Ishikawa (cell line): ENCODE data around the gene PRIMA1.

Source experiments
- CEBPB ChIP-seq: IDR thresholded peaks from 2 replicates; pipeline ENCODE4 v1.6.1; 2012
- EP300 ChIP-seq: IDR thresholded peaks from 2 replicates; pipeline ENCODE4 v1.6.1; 2012; ENCODE audit warnings: borderline replicate concordance
- RAD21 ChIP-seq: IDR thresholded peaks from 2 replicates; pipeline ENCODE4 v1.6.1; 2012; ENCODE audit warnings: low read depth
- TAF1 ChIP-seq: IDR thresholded peaks from 2 replicates; pipeline ENCODE4 v1.6.1; 2012; ENCODE audit warnings: low read depth, mild to moderate bottlenecking
- TCF12 ChIP-seq: IDR thresholded peaks from 2 replicates; pipeline ENCODE4 v1.6.1; 2012; ENCODE audit warnings: low read depth
- ZBTB7A ChIP-seq: IDR thresholded peaks from 2 replicates; pipeline ENCODE4 v1.6.1; 2012; ENCODE audit warnings: low read depth
- TF ChIP-seq, protein P1 (sequence below): IDR thresholded peaks from 2 replicates; pipeline ENCODE4 v1.6.1; 2012; ENCODE audit warnings: low read depth, mild to moderate bottlenecking
- TF ChIP-seq, protein P2 (sequence below): IDR thresholded peaks from 2 replicates; pipeline ENCODE4 v1.6.1; 2012
- TF ChIP-seq, protein P3 (sequence below): IDR thresholded peaks from 2 replicates; pipeline ENCODE4 v1.6.1; 2012

DNA sequence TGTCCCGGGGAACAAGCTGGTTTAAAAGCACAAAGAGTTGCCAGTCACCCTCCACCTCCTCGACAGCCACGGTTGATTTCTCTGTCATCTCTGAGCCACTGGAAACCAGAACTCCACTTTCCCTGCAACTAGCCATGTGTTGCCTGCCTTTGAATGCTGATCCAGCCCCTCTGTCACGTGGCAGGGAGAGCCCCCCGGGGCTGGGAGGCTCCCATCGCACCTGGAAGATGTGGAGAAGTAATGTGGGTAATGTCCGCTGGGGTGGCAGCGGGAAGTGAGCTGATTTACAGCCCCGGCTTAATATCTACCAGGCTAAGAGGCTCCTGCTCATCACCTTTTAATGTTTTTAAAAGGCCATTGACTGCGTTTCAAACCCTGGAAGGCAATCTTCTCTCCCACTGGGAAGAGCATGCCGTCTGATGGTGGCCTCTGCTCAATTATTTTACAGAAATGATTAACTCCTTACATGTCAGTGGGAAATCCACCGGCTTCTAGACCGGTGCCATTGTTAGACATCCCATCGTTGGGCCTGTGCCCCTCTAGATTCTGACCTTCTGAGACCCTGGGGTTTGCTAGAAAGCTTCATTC lies 7.4 kb downstream of the PRIMA1 start:
- TF ChIP-seq EP300 (no peak), CEBPB (no peak), TAF1 (no peak), TCF12 (no peak), RAD21 (no peak), ZBTB7A (no peak)
- TF ChIP-seq, protein P1, sequence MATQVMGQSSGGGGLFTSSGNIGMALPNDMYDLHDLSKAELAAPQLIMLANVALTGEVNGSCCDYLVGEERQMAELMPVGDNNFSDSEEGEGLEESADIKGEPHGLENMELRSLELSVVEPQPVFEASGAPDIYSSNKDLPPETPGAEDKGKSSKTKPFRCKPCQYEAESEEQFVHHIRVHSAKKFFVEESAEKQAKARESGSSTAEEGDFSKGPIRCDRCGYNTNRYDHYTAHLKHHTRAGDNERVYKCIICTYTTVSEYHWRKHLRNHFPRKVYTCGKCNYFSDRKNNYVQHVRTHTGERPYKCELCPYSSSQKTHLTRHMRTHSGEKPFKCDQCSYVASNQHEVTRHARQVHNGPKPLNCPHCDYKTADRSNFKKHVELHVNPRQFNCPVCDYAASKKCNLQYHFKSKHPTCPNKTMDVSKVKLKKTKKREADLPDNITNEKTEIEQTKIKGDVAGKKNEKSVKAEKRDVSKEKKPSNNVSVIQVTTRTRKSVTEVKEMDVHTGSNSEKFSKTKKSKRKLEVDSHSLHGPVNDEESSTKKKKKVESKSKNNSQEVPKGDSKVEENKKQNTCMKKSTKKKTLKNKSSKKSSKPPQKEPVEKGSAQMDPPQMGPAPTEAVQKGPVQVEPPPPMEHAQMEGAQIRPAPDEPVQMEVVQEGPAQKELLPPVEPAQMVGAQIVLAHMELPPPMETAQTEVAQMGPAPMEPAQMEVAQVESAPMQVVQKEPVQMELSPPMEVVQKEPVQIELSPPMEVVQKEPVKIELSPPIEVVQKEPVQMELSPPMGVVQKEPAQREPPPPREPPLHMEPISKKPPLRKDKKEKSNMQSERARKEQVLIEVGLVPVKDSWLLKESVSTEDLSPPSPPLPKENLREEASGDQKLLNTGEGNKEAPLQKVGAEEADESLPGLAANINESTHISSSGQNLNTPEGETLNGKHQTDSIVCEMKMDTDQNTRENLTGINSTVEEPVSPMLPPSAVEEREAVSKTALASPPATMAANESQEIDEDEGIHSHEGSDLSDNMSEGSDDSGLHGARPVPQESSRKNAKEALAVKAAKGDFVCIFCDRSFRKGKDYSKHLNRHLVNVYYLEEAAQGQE: no peak
- TF ChIP-seq, protein P2, sequence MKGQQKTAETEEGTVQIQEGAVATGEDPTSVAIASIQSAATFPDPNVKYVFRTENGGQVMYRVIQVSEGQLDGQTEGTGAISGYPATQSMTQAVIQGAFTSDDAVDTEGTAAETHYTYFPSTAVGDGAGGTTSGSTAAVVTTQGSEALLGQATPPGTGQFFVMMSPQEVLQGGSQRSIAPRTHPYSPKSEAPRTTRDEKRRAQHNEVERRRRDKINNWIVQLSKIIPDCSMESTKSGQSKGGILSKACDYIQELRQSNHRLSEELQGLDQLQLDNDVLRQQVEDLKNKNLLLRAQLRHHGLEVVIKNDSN: no peak
- TF ChIP-seq, protein P3, sequence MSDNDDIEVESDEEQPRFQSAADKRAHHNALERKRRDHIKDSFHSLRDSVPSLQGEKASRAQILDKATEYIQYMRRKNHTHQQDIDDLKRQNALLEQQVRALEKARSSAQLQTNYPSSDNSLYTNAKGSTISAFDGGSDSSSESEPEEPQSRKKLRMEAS: no peak
